GM19239 (cell line): Measurements from ENCODE around the gene GNA12.
"Not testable (repeated sequence)": the region's sequence is repeated elsewhere in the genome, so short reads cannot be mapped to it uniquely, and the experiment has no call there.

Experiments used
- DNase-seq: peaks from one replicate; pipeline ENCODE4 v3.0.0; 2011; ENCODE audit warnings: low spot score; ENCODE audit not compliant: insufficient read length
- FAIRE-seq: peaks from 2 replicates; lab custom pipeline; 2011; peaks lifted over from hg19 to GRCh38; lab: Jason Lieb, UNC

GNA12 gene

GRCh38 chr7:2706685-2707126 is 137.4 kb downstream of the GNA12 start:
- DNase-seq = no peak
- no peak for FAIRE-seq

- no peak for DNase-seq
- no peak for FAIRE-seq
These were observed 138.6 kb downstream of the GNA12 start for GRCh38 chr7:2705371-2706096.

DNA sequence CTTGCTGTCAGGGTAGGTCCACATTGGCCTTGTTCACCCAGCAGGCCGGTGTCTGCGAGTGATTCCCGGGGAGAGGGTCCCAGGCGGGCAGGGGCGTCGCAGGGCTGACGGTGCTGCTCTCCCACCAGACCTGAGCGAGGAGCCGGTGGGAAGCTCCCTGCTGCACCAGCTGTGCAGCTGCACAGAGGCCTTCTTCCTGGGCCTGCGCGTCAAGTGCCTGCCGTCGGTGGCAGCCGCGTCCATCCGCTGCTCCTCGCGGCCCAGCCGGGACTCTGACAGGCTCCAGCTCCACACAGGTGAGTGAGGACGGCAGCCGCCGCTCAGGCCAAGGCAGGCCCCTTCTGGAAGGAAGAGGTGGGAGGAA is 141.5 kb downstream of the GNA12 start:
- DNase-seq (no peak), FAIRE-seq (no peak)

- FAIRE-seq (no peak), DNase-seq (no peak)
These were observed 142.1 kb downstream of the GNA12 start for GRCh38 chr7:2701832-2702593.

DNA sequence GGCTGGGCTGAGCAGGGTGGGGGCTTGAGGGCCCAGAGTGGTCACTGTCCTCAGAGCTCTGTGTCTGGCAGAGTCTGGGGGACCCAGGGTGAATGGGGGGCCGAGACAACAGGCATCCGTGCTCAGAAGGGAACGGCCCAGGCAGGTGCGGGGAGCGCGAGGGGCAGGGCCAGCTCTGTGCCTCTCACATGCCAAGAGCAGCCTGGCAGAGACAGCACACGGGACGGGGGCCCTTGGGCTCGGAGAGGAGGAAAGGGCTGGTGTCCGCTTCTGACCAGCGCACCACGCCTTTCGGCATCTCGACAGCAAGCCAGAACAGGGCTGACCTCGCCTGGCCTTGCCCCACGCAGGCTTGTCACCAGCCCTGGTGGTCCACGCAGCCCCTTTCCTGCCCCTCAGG is 142.7 kb downstream of the GNA12 start:
- FAIRE-seq = no peak
- DNase-seq = no peak

DNA sequence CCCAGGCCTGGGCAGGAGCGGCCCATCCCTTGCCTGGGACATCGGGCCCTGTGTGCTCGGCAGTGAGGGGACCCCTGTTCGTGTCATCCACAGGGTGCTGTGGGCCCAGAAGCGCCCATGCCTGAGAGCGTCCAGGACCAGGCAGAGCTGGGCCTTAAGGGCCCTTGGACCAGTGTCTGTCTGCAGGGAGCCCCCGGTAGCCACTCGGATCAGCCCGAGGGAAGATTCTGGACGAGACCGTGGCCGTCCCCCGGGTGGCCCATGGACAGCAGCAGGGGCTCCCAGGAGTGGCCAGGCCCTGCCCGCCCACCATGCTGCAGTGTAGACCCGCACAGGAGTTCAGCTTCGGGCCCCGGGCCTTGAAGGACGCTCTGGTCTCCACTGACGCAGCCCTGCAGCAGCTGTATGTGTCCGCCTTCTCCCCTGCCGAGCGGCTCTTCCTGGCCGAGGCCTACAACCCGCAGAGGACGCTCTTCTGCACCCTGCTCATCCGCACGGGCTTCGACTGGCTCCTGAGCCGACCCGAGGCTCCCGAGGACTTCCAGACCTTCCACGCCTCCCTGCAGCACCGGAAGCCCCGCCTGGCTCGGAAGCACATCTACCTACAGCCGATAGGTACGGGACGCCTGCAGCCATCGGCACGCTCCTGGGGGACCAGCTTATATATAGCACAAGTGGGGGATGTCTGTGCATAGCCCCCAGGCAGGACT is 143.8 kb downstream of the GNA12 start:
- FAIRE-seq (no peak), DNase-seq (no peak)

GRCh38 chr7:2699289-2699620 is 144.9 kb downstream of the GNA12 start:
- FAIRE-seq (no peak), DNase-seq (no peak)

DNA sequence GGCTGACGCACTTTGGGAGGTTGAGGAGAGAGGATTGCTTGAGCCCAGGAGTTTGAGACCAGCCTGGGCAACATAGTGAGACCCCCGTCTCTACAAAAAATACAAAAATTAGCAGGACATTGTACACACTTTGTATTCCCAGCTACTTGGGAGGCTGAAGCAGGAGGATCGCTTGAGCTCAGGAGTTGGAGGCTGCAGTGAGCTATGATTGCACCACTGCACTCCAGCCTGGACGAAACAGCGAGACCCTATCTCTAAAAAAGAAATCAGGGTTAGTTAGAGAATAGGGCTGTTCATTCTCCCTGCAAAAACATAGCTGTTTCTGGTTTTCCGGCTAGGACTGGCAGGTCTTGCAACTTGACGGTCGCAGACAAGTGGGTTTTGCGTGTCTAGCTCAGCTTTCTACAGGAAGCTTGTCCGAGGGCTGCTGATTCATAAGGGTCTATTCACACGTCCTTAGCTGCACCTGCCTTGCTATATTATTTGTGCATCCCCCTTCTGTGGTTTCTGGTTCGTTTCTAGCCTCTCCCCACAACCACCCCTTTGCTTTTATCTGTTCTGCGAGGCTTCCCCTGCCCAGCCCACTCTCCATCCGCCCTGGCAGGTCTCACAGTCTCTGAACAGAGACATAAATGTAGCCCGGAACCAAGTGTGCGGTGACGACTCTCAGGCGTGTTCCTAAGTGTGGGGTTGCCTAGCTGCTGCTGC is 145.4 kb downstream of the GNA12 start:
- peak; percentile 92 for DNase-seq
- FAIRE-seq = peak; percentile 99

GRCh38 chr7:2694122-2694436 is 150.0 kb downstream of the GNA12 start:
- not testable (repeated sequence) for DNase-seq, FAIRE-seq

- DNase-seq, FAIRE-seq: not testable (repeated sequence)
These were observed 150.5 kb downstream of the GNA12 start for GRCh38 chr7:2693420-2694121.

DNA sequence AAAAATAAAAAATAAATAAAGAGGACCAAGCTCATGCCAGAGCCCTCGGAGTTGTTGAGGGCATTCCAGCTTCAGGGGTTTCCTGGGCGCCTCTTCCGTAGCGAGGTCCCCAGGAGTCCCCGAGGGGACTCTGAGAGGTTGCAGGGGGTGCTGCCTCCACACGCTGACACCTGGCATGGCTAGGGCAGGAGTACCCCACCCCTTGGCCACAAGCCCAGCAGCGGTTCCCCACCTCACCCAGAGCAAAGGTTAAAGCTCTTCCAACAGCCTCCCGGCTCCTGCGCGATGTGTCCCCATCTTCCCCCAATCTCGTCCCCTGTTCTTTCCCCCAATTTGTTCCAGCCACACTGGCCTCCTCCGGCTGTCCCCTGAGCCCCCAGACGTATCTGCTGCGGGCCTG is 151.6 kb downstream of the GNA12 start:
- FAIRE-seq (no peak), DNase-seq (no peak)

GRCh38 chr7:2691932-2692439 is 152.1 kb downstream of the GNA12 start:
- FAIRE-seq = not testable (repeated sequence)

GRCh38 chr7:2691011-2691707 is 152.9 kb downstream of the GNA12 start:
- no peak for DNase-seq
- no peak for FAIRE-seq

More at GRCh38 chr7:2691932-2692439, 152.1 kb downstream of the GNA12 start:
- not testable (repeated sequence) for DNase-seq

DNA sequence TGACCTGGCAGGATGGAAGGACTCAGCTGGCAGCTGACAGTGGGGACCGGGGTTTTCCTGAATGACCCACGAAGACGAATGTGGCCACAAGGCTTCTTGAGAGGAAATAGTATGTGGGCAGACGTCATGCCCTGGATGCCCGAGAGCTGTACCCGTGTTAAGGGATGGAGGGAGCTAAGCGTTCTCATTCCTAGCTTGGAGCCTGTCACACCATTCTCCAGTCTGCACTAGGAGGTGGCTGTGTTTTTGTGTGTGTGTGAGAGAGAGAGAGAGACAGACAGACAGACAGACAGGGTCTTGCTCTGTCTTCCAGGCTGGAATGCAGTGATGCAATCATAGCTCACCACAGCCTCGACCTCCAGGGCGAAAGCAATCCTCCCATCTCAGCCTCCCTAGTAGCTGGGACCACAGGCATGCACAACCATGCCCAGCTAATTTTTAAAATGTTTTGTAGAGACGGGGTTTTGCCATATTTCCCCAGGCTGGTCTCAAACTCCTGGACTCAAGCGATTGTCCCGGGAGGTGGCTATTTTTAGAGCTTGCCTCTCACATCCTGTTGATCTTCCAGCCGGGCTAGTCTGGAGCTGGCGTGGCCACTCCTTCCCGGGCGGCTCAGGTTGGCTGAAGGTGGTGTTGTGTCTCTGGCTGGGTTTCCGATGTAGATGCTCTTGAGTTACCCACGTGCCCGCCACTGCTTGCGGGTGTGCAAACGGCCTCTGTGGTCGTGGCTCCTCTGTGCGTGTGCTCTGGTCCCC is 154.0 kb downstream of the GNA12 start:
- DNase-seq (no peak), FAIRE-seq (peak; percentile 61)

DNA sequence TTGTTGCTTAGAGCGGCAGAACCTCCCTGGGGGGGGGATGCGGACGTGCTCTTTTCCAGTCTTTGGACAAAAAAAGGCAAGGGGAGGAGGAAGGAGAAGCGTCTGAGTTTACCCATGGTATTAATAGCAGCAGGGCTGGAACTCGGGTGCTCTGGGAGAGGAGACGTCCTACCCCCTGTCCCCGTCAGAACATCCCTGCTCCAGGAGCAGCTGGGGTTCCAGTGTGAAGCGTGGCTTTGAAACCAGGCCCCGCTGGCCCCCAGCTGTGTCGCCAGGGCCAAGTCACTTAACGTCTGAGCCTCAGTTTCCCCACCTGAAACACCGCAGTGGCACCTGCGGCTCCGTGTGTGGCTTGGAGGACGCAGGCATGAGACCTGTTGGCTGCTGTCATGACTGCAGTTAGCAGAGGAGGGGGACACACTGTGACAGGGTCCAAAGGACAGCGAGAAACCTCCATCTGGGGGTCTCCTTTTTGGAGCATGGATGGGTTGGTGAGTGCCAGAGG is 154.7 kb downstream of the GNA12 start:
- FAIRE-seq = peak; percentile 48

DNA sequence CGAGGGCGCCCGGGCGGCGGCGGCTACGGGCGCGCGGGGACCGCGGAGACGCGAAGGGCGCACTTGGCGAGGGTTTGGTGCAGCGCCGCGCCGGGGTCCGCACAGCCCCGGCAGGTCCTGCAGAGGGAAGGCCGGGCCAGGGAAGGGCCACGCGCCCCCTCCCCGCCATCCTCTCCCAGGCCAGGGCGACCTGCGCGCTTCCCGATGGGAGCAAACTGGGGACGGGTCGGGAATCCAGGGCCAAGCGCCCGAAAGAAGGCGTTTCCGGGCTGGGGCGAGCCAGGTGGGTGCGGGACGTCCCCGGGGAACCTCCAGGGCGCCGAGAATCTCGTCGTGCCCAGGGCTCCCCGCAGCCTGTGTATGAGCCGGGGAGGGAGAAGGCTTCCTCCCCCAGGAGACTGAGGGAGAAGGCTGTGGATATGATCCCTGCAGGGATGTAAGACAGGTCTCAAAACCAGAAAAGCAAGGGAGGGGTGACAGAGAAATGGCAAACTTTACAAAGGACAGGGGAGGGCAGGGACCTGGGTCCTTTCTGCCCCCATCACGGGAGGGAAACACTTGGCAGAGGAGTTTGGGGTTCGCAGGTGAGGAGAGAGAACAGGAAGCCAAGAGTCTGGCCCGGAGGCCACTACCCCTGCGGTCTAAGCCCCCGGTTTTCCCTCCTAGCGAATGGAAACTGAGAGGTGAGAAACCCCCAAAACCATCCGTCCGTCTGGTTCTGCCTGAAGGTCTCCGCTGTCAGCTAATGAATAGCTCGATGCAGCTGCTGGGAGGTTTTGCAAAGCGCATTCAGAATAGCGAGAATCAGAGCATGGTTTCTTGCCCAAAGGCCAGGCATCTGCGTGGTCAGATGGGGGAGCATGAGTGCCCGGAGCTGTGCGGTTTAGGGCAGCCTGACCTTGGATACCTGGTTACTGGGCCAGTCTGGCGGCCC is 155.4 kb downstream of the GNA12 start:
- FAIRE-seq = peak; percentile 100

More for the DNA sequence above, 154.7 kb downstream of the GNA12 start:
- DNase-seq = no peak

GRCh38 chr7:2687881-2688318 is 156.2 kb downstream of the GNA12 start, which contains the start of gene AMZ1:
Gene AMZ1 (plus strand): TSS chr7:2688202. CDS start chr7:2700452, 12,250 bp downstream.
- no peak for FAIRE-seq
- DNase-seq = no peak

More for the DNA sequence above, 155.4 kb downstream of the GNA12 start:
- DNase-seq = peak; percentile 89
